ENCODE data around the gene S100A6. TPM values are rescaled to one million over a fixed set of nuclear protein-coding genes. Genes with fewer than 3 reads are reported as not detected.
A peak's percentile ranks its signal among the peaks of the same experiment; 100 is the strongest.

S100A6 gene
- total RNA-seq, 1 donor from 2014 or later: 216 TPM

DNA sequence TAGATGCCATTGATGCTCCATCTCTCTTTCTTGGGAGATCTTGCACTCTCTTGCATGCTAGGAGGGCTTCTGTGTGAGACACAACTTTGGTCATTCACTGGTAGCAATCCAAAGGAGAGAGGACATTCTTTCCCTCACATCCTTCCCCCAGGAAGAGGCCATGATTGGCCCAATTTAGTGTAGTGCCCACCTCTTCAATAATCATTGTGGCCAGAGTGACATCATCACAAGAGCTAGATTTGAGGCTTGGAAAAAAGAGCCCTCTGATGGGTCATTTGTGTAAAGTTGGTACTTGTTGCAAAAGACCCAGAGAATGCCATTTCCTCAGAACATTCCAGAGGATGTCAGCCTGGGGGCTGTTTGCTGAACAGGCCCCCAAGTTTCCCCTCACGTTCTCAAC lies 30.2 kb downstream of the S100A6 start:
- DNase-seq (ENCODE audit: low spot score): no peak

DNA sequence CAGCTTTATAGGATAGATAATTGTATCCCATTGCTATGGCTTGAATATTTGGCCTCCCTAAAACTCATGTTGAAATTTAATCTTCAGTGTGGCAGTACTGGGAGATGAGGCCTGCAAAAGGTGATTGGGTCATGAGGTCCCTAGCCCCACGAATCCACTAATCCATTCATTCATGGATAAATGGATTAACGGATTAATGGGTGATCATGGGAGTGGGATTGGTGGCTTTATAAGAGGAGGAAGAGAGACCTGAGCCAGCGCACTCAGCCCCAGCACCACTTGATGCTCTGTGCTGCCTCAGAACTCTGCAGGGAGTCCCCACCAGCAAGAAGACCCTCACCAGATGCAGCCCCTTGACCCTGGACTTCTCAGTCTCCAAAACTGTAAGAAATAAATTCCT lies 32.0 kb downstream of the S100A6 start:
- DNase-seq (ENCODE audit: low spot score): no peak

DNA sequence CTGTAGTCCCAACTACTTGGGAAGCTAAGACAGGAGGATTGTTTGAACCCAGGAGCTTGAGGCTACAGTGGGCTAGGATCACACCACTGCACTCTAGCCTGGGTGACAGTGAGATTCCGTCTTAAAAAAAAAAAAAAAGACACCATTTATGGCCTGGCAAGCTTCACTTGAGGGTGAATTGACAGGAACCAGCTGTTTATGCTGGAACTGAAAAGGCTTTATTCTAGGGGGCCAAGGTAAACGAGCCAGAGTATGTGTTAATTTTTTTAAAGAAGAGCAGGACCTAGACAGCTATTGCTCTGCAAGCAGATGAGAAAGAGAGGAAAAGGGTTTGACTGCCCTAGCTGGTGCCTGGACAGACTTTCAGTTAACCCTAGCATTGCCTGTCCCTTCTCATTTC lies 37.0 kb downstream of the S100A6 start:
- no peak for DNase-seq (ENCODE audit: low spot score)

DNA sequence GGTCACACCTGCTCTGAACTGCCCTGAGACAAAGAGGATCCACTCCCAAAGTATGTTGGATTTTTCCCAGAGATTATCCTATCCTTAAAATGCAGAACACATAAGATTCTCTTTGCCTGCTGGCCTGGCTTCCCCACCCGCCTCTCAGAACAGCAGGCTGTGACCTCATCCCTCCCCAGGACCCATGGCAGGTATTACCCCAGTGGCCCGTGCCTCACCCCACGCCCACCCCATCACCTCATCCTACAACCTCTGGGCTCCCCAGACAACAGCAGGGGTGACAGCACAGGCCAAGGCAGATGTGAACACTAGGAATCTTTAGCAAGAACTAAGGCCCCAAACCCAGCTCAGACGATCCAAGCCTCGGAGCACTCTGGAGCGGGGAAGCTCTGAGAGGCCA lies 40.3 kb downstream of the S100A6 start:
- DNase-seq (ENCODE audit: low spot score): no peak

- DNase-seq (ENCODE audit: low spot score): peak; percentile 66
These were observed 40.7 kb downstream of the S100A6 start for GRCh38 chr1:153494976-153495535.

DNA sequence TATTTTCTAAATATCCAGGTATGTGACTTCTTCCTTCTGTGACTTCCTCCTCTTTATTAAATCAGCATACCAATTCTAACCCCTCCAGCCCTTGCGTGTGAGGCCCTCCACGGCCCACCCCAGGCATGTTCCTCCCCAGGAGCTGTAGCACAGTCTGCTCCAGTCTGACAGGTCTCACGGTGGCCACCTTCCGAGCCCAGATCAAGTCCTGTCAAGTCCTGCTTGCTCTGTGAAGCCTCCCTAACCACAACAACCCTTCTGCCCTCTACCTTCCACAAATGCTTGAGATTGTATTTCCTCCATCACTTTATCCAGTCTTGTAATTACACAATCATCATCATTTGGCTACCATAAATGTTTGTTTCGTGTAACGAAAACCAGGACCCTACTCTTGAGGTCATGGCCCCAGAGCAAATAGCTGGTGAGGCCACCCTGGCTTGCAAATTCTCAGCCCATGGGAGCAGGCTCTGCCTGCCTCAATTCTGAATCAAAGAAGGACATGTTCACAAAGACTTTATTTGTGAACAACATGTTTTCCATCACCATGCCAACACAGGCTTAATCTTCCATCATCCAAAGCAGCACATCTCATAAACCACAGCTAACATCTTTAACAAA lies 42.3 kb downstream of the S100A6 start:
- DNase-seq (ENCODE audit: low spot score): peak; percentile 23

GRCh38 chr1:153490272-153491051 lies 45.3 kb downstream of the S100A6 start:
- DNase-seq (ENCODE audit: low spot score): peak; percentile 85

DNA sequence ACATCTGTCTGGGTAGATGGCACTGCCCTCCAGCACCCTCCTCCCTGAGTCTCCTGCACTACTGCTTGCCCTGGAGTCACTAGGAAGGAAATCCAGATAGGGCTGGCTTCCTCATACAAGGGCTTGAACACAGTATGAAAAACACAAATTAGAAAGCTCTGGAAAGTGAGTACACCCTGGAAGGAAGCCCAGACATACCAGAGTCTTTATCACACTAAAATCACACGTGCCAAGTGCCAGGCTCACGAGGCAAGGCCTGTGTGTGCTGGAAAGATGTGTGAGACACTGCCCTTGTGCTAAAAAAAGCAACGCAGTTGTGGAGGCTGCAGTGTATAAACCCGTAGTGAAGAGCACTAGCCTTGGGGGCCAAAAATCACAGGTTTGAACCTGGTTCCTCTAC lies 47.1 kb downstream of the S100A6 start:
- peak; percentile 70 for DNase-seq (ENCODE audit: low spot score)

DNA sequence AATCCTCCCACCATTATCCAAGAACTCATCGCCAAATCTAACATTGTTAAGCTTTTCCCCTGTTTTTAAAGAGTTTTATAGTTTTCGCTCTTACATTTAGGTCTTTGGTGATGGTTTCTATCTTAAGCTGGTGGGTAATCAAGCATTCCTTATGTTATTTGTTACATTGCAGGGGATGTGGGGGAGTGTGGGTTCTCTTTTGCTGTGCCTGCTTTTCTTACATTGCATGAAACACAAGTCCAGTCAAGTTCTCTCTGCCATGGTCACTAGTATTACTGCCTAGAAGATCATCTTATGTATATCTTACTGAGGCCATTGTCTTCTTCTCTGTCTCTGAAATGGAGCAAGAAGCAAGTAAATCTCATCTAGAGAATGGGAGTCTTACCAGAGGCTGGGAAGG lies 48.1 kb downstream of the S100A6 start:
- DNase-seq (ENCODE audit: low spot score): no peak

DNA sequence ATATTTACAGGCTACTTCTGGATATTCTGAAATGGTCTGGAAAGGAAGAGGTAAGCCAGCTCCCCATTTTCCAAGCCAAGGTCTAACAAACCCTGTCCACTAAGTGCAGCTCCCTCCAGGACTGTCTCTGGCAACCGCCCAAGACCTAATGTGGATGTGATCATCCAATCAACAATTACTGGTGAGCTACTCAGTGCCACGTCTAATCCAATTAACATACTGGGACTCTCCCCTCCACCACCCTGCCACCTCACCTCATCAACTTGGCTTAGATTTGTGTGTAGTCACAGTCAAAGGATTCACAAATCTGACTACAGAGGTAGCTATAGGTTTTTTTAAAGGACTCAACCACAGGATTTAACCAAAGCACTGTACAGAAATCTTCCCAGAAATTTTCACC lies 49.9 kb downstream of the S100A6 start:
- DNase-seq (ENCODE audit: low spot score): no peak

Other genes starting within 250 kb of the S100A6 start
- gene PGLYRP3, start 223.0 kb downstream of the S100A6 start, total RNA-seq (ENCODE audit: insufficient read depth, low replicate concordance): not detected
- 0.48 TPM for gene PGLYRP4, start 187.2 kb downstream of the S100A6 start, total RNA-seq (ENCODE audit: insufficient read depth, low replicate concordance)
- 224 TPM for gene S100A9, start 178.1 kb downstream of the S100A6 start, total RNA-seq (ENCODE audit: insufficient read depth, low replicate concordance)
- not detected for gene S100A12, start 160.4 kb downstream of the S100A6 start, total RNA-seq (ENCODE audit: insufficient read depth, low replicate concordance)
- gene S100A8, start 144.9 kb downstream of the S100A6 start, total RNA-seq (ENCODE audit: insufficient read depth, low replicate concordance): 16.6 TPM
- 2.9 TPM for gene S100A7A, start 119.5 kb downstream of the S100A6 start, total RNA-seq (ENCODE audit: insufficient read depth, low replicate concordance)
- not detected for gene S100A7, start 75.3 kb downstream of the S100A6 start, total RNA-seq (ENCODE audit: insufficient read depth, low replicate concordance)
- gene S100A5, start 4.9 kb upstream of the S100A6 start, total RNA-seq (ENCODE audit: insufficient read depth, low replicate concordance): not detected
- gene S100A4, start 9.8 kb upstream of the S100A6 start, total RNA-seq (ENCODE audit: insufficient read depth, low replicate concordance): 122 TPM
- gene S100A3, start 13.3 kb upstream of the S100A6 start, total RNA-seq (ENCODE audit: insufficient read depth, low replicate concordance): not detected
- gene S100A2, start 29.9 kb upstream of the S100A6 start, total RNA-seq (ENCODE audit: insufficient read depth, low replicate concordance): 20.7 TPM
- 40.0 TPM for gene S100A16, start 77.1 kb upstream of the S100A6 start, total RNA-seq (ENCODE audit: insufficient read depth, low replicate concordance)
- gene S100A14, start 80.3 kb upstream of the S100A6 start, total RNA-seq (ENCODE audit: insufficient read depth, low replicate concordance): 29.6 TPM
- gene S100A13, start 91.5 kb upstream of the S100A6 start, total RNA-seq (ENCODE audit: insufficient read depth, low replicate concordance): 26.5 TPM
- gene S100A1, start 92.4 kb upstream of the S100A6 start, total RNA-seq (ENCODE audit: insufficient read depth, low replicate concordance): 0.24 TPM
- gene CHTOP, start 98.1 kb upstream of the S100A6 start, total RNA-seq (ENCODE audit: insufficient read depth, low replicate concordance): 30.6 TPM
- 36.6 TPM for gene SNAPIN, start 122.7 kb upstream of the S100A6 start, total RNA-seq (ENCODE audit: insufficient read depth, low replicate concordance)
- gene ILF2, start 135.0 kb upstream of the S100A6 start, total RNA-seq (ENCODE audit: insufficient read depth, low replicate concordance): 72.2 TPM
- 3.1 TPM for gene NPR1, start 142.7 kb upstream of the S100A6 start, total RNA-seq (ENCODE audit: insufficient read depth, low replicate concordance)
- 31.8 TPM for gene INTS3, start 192.1 kb upstream of the S100A6 start, total RNA-seq (ENCODE audit: insufficient read depth, low replicate concordance)
- gene SLC27A3, start 239.4 kb upstream of the S100A6 start, total RNA-seq (ENCODE audit: insufficient read depth, low replicate concordance): 22.9 TPM